Motor neuron (in vitro differentiated cells): ENCODE measurements around the gene PLCB1. TPM values are rescaled to one million over a fixed set of nuclear protein-coding genes. Genes with fewer than 3 reads are reported as not detected.

ENCODE experiments used
- ATAC-seq, 8 experiments: fragments of 200-7000 bp; cut with Tn5 transposase; replicated peaks in 6 of 8; 2 replicates each; pipeline ENCODE4 v1.8.0; 2021; ENCODE audit warnings: mild to moderate bottlenecking in 8 of 8, moderate library complexity in 8 of 8
- H3K27ac ChIP-seq, 2 donors: fragments of 250-450 bp; sonication (Bioruptor Pico); 2 replicates each; pipeline ENCODE4 v1.9.0; 2021; ENCODE audit warnings: antibody characterized with exemption in 2 of 2, mild to moderate bottlenecking in 2 of 2, moderate library complexity in 1 of 2
- H3K4me1 ChIP-seq, 2 donors: fragments of 250-450 bp; sonication (Bioruptor Pico); replicated peaks in 1 of 2; 2 replicates each; pipeline ENCODE4 v1.6.1; 2021; ENCODE audit warnings: antibody characterized with exemption in 2 of 2, mild to moderate bottlenecking in 2 of 2, moderate library complexity in 1 of 2
- H3K4me3 ChIP-seq, 5 donors: fragments of 250-450 bp; sonication (Bioruptor Pico); 2 replicates each; pipeline ENCODE4 v1.9.0; 2021; ENCODE audit warnings: antibody characterized with exemption in 5 of 5, mild to moderate bottlenecking in 5 of 5, moderate library complexity in 4 of 5
- WGBS, 10 experiments: fragments of 450-650 bp; shearing (Covaris generic); methylation state at CpG; one replicate each; pipeline ENCODE4 v1.0.0; 2022; 5-methylcytosine and 5-hydroxymethylcytosine counted together
- in situ Hi-C, 9 experiments: fragments of 400-800 bp; cut with MboI; loops; one replicate each; pipeline ENCODE4 v1.15.0; 2021; ENCODE audit warnings: low sequenced_read_pairs in 9 of 9, low pct_unique_long_range_greater_than_20kb in 2 of 9; ENCODE audit not compliant: unreplicated experiment in 9 of 9
- total RNA-seq, 8 experiments: library from RNA; unstranded; fragments of 300-600 nt; gene quantifications; 2 replicates each; pipeline versions ENCODE4 v1.2.3 to v1.2.4, GENCODE V29; 2022

The PLCB1 gene
- total RNA-seq, 8 experiments from 2014 or later, result 7.7 to 65.5 (median 36.2) TPM

DNA sequence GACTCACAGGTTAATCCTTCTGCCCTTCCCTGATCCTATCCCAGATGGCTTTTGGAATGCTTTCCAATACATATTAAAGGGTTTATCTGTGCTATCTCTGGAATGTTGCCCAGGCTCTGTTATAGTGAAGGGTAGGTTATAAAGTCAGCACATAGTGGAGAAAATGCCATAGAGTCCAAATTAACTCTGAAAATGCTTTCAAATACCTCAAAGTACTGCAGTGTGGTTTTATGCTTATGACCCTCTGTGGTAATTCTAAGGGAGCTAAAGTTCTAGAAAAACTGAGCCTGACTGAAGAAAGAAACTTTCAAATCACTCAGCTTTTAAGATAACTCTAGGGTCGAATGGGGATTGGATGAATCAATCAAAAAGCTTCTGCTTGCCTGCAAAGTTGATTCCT lies 159.8 kb downstream of the PLCB1 start:
- ATAC-seq, result no peak
- WGBS, 10 experiments, result 0 to 100% (median 65%) methylated on average over 1 of the region's 1 CpG; no CpG with 5 or more reads in 2 of the 10 experiments
- Histone ChIP-seq H3K4me3 (no peak overlapping the region), H3K4me1 (peaks cover 3 to 15% of the 10 kb centered on the region in 2 donors), H3K27ac (no peak overlapping the region)
- in situ Hi-C loops, result no loop called here

DNA sequence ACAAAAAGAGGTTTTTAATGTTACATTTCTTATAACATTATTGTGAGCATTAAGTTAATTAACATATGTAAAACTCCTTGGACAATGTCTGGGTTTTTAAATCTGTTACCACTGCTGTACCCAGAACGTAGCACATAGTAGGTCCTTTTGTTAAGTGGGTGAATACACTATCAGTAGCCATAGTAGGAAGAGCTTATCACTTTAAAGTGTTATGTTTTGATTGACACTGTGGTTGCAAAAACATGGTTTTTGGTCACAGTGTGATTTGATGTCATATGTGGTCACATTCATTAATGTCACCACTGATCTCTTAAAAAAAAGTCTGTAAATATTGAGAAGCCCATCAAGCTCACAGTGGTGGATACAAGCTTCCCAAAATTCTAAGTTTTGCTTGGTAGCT lies 160.7 kb downstream of the PLCB1 start:
- ATAC-seq, result no peak
- Histone ChIP-seq H3K27ac (no peak overlapping the region), H3K4me3 (no peak overlapping the region), H3K4me1 (peaks cover 6 to 18% of the 10 kb centered on the region in 2 donors)
- WGBS, 10 experiments, result 20 to 88% (median 67%) methylated on average over 1 of the region's 1 CpG; no CpG with 5 or more reads in 5 of the 10 experiments
- in situ Hi-C loops, result no loop called here

DNA sequence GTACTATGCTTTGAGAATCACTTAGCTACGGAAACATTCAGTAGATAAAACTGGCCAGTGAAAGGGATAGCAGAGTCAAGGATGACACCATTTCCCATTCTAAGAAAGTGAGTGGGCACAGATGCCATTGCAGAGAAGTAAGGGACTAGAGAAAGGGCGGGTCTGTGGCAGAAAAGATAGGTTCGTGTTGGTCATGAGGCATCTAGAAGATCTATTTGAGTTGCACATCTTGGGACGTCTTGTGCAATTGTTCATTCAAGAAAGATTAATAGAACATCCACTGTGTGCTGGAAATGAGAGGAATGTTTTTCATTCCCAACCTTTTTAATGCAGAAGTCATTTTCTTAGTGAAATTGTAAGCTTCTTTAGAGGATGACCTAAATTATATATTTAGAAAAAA lies 161.7 kb downstream of the PLCB1 start:
- Histone ChIP-seq H3K27ac (no peak overlapping the region), H3K4me1 (peaks cover 6 to 13% of the 10 kb centered on the region in 2 donors), H3K4me3 (no peak overlapping the region)
- WGBS, 10 experiments, result 46 to 100% (median 82%) methylated on average over 1 to 4 of the region's 4 CpGs
- in situ Hi-C loops, result no loop called here
- ATAC-seq, result no peak

DNA sequence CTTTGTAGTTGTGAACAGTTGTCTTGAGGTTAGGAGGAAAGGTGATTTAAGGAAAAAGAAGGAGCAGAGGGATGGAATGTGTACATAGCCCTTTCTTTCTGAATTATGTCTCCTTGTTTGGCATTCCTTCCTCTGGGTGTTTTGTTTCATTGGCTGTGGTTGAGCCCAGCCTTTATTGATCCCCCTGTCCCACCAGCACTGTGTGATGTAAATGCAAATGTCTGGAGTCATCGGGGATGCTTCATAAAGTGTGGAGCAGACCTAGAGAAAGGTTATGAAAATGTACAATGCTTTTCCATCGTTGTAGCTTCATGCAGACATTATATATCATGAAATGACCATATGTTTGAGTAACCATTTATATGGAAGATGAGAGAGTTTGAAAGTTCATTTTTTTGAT lies 164.5 kb downstream of the PLCB1 start:
- peak in 2 of 8 experiments; percentile 53 to 56 for ATAC-seq
- Histone ChIP-seq H3K27ac (no peak overlapping the region), H3K4me3 (no peak overlapping the region), H3K4me1 (peaks cover 6 to 13% of the 10 kb centered on the region in 2 donors)
- in situ Hi-C loops, result no loop called here
- 10 to 100% (median 46%) methylated on average over 1 to 2 of the region's 2 CpGs; no CpG with 5 or more reads in 2 of the 10 experiments for WGBS, 10 experiments

DNA sequence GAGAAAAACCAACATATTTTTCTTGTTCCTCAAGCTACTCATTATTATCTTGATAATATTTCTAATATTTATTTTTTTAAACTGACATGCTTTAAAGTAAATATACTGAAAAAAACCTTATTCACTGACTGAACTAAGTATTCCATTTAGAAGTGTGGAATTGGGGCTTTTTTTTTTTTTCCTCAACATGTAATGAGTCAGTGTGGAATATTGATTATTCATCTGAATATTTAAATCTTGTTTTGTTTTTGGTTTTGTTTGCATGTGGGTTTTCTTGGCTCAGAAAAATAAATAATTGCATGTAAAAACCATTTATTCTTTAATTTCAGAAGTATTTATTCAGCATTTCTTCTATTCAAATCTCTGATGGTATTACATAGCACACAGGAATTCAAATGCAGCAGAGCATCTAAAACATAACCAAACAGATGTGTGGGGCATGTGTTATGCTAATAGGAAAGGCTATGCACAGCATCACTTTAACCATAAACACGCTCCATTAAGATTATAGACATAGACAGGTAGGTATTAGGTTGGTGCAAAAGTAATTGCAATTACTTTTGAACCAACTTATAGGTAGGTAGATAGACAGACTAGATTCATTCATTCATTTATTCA lies 166.5 kb downstream of the PLCB1 start:
- Histone ChIP-seq H3K4me3 (no peak overlapping the region), H3K27ac (no peak overlapping the region), H3K4me1 (peaks cover 6 to 14% of the 10 kb centered on the region in 2 donors)
- in situ Hi-C loops, result no loop called here
- ATAC-seq, result peak in 3 of 8 experiments; percentile 96 to 99 (median 97)
- 0 to 100% (median 95%) methylated on average over 1 of the region's 1 CpG; no CpG with 5 or more reads in 2 of the 10 experiments for WGBS, 10 experiments

DNA sequence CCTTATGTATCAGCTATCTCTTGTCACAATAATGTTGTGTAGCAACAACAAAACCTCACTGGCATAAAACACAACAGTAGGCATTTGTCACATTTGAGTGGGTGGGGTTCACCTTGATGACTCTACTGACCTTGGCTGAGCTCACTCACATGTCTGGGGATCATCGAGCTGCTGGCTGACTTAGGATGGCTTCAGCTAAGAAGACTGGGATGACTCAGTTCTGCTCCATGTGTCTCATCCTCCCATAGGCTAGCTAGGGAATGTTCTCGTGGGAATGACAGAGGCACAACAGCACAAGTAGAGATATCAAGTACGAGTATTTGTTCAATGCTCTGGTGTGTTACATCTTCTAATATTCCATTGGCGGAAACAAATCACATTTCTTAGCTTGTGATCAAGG lies 167.9 kb downstream of the PLCB1 start:
- Histone ChIP-seq H3K27ac (no peak overlapping the region), H3K4me1 (peaks cover 16 to 28% of the 10 kb centered on the region in 2 donors), H3K4me3 (no peak overlapping the region)
- peak in 2 of 8 experiments; percentile 79 to 88 for ATAC-seq
- in situ Hi-C loops, result no loop called here
- WGBS, 10 experiments, result 60 to 100% (median 88%) methylated on average over 1 to 4 of the region's 4 CpGs

DNA sequence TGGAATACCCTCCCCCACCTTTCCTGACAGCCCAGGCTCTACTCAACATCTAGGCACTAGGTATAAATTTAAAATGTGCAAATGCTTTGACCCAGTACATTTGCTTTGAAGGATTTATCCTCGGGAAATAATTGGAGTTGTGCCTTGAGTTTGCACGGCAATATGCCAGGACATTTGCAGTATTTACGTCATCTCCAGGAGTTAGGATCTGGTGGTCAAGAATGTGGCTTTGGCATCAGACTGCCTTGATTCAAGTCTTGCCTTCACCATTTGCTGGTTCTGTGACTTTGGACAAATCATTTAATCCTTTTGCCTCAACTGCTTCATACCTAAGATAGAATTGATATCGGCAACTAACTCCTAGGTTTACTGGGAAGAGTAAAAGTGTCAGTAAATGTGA lies 169.6 kb downstream of the PLCB1 start:
- peaks cover 20 to 30% of the 10 kb centered on the region in 2 donors for H3K4me1 ChIP-seq
- no peak overlapping the region for H3K27ac ChIP-seq
- WGBS, 10 experiments, result 67 to 100% (median 98%) methylated on average over 1 to 4 of the region's 4 CpGs
- no peak for ATAC-seq
- H3K4me3 ChIP-seq, result no peak overlapping the region
- in situ Hi-C loops, result no loop called here

DNA sequence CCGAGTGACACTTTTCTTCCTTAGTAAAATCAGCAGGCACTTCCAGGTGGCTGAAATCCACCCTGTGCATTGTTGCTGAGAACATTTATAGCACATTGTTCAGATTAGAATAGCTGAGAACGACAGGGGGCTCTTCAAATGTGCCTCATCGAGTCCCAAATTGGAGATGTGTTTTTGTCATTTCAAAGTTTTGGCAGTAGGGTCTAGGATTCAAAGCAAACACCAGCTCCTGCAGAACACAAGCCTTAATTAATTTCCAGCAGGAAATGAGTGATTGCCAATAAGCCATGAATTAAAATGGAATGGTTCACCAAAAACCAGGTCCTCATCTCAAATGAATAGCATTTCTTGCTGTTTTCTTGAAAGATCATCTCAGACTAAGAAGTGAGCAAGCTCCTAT lies 171.6 kb downstream of the PLCB1 start:
- 14 to 88% (median 59%) methylated on average over 1 to 3 of the region's 3 CpGs; no CpG with 5 or more reads in 2 of the 10 experiments for WGBS, 10 experiments
- H3K27ac ChIP-seq, result no peak overlapping the region
- in situ Hi-C loops, result no loop called here

DNA sequence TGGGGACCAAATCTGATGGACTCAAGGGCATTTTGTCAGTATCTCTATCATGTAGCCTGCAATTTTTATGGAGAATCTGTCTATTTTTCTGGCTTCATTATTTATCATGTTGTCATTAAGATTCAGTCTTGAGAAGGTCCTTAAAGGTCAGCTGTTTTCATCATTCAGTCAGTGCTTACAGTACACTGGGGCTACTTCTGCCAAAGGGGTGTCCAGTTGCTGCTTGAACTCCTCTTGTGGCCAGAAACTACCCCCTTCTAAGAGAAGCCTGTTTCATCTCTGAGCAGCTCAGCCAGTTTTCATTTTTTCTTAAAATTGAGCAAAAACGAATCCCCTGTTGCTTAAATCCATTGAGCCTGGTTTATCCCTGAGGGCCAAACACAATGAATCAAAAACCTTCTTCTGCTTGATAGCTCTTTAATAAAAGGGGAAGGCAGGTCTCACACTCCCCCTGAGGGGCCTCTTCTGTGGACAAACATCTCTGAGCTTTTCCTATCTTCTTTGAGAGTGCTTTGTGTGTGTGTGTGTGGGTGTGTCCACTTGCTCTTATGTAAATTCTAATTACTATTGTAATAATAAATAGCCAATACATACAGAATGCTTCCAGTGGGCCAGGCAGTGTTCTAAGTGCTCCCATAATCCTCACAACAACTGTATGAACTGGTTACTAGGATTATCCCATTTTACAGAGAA lies 172.2 kb downstream of the PLCB1 start:
- peak in 7 of 8 experiments; percentile 27 to 82 (median 61) for ATAC-seq
- no peak overlapping the region for H3K4me3 ChIP-seq
- WGBS, 10 experiments, result 0 to 40% (median 7%) methylated on average over 1 of the region's 1 CpG; no CpG with 5 or more reads in 7 of the 10 experiments
- H3K4me1 ChIP-seq, result peaks cover 28 to 36% of the 10 kb centered on the region in 2 donors
- in situ Hi-C loops, result no loop called here
- H3K27ac ChIP-seq, result no peak overlapping the region

More for the DNA sequence above, 171.6 kb downstream of the PLCB1 start:
- Histone ChIP-seq H3K4me1 (peaks cover 23 to 30% of the 10 kb centered on the region in 2 donors), H3K4me3 (no peak overlapping the region)
- ATAC-seq, result no peak

DNA sequence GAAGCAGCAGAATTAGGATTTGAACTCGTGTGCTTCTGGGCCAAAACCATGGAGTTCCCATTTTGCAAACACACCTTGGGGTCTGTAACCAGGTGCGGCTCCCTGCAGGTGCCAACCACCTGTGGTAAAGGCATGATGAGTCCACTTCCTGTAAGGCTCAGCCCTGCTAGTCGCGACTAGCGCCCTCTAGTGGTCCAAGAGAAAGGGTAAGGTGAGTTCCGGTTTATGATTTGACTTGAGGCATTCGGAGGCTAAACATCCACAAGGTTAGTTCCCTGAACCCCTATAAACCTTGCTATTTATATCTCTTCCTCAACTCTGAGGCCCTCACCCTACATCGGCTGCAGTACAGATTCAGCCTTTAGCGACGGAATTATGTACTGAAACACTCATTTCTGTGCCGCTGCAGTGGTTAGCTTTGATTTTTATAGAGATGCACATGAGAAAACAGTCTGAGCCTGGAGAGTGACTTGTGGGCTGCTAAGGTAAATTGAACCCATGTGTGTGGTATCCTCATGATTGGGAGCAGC lies 173.4 kb downstream of the PLCB1 start:
- peaks cover 39 to 48% of the 10 kb centered on the region in 2 donors for H3K4me1 ChIP-seq
- H3K4me3 ChIP-seq, result no peak overlapping the region
- WGBS, 10 experiments, result 28 to 90% (median 81%) methylated on average over 1 to 10 of the region's 11 CpGs
- no peak overlapping the region for H3K27ac ChIP-seq
- peak in 2 of 8 experiments; percentile 27 to 50 for ATAC-seq
- in situ Hi-C loops, result no loop called here

DNA sequence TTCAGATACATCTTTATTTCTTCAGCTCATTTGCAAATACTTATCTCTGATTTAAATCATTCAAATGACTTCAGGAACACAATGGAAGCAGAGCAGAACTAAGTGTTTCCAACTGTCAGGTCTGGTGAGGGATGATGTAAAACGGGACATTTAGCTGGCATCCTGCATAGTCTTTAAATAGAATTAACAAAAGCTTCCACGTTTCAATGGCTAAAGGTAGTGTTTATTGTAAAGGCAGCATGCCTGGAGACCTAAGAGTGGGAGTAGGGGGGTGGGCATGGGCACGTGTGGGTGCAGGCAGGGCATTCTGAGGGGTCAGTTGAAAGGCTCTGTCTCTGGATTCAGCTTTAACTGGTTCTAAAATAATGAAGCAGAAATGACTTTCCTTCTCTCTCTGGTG lies 174.9 kb downstream of the PLCB1 start:
- no peak overlapping the region for H3K27ac ChIP-seq
- H3K4me1 ChIP-seq, result peaks cover 41 to 52% of the 10 kb centered on the region in 2 donors
- WGBS, 10 experiments, result 0 to 60% (median 0%) methylated on average over 1 to 3 of the region's 3 CpGs; no CpG with 5 or more reads in 3 of the 10 experiments
- peak in 5 of 8 experiments; percentile 21 to 55 (median 39) for ATAC-seq
- no peak overlapping the region for H3K4me3 ChIP-seq
- in situ Hi-C loops, result no loop called here

DNA sequence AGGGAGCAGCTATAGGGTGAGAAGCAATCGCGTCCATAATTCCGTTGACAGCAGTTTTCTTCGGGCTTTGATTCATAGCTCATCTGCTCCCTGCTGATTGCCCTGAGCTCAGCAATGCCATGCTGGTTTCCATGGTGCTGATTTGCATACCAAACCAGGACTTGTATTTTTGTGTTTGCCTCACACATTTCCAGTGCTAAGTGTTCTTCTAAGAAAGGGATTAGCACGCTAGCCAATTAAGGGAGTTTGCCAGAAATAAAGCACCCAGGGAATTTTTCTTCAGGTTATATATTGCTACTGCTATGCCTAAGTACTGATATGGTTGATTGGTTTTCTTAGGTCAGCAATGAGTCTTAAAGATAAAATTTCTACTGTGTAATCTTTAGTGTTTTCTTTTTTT lies 177.6 kb downstream of the PLCB1 start:
- no peak overlapping the region for H3K4me3 ChIP-seq
- peak; percentile 49 to 95 (median 92) for ATAC-seq
- in situ Hi-C loops, result loop anchor here in 1 of 9 experiments (10.0 kb wide), 1 partner anchor 75 kb away; no protein-coding TSS in a partner anchor
- no peak overlapping the region for H3K27ac ChIP-seq
- H3K4me1 ChIP-seq, result peaks cover 33 to 39% of the 10 kb centered on the region in 2 donors
- WGBS, 10 experiments, result 0 to 91% (median 17%) methylated on average over 1 to 5 of the region's 5 CpGs; no CpG with 5 or more reads in 2 of the 10 experiments

DNA sequence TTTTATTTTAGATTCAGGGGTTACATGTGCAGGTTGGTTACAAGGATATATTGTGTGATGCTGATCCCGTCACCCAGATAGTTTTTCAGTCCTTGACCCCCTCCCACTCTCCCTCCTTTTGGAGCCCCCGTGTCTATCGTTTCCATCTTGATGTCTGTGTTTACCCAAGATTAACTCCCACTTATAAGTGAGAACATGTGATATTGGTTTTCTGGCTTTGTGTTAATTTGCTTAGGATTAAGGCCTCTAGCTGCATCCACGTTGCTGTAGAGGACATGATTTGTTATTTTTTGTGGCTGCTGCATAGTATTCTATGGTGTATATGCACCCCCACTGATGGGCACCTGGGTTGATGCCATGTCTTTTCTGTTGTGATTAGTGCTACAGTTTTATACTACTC lies 178.6 kb downstream of the PLCB1 start:
- Histone ChIP-seq H3K27ac (no peak overlapping the region), H3K4me3 (no peak overlapping the region), H3K4me1 (peaks cover 31 to 36% of the 10 kb centered on the region in 2 donors)
- in situ Hi-C loops, result loop anchor here in 1 of 9 experiments (10.0 kb wide), 1 partner anchor 74 kb away; no protein-coding TSS in a partner anchor
- 0 to 96% (median 58%) methylated on average over 1 to 4 of the region's 4 CpGs; no CpG with 5 or more reads in 3 of the 10 experiments for WGBS, 10 experiments
- no peak for ATAC-seq
